Central memory CD4-positive, alpha-beta T cell (primary cell): ENCODE measurements around the gene SIRT7.
"Not testable (repeated sequence)": the region's sequence is repeated elsewhere in the genome, so short reads cannot be mapped to it uniquely, and the experiment has no call there.

Experiments
- DNase-seq: peaks from one replicate; pipeline ENCODE4 v3.0.0; 2022

SIRT7 gene

DNA sequence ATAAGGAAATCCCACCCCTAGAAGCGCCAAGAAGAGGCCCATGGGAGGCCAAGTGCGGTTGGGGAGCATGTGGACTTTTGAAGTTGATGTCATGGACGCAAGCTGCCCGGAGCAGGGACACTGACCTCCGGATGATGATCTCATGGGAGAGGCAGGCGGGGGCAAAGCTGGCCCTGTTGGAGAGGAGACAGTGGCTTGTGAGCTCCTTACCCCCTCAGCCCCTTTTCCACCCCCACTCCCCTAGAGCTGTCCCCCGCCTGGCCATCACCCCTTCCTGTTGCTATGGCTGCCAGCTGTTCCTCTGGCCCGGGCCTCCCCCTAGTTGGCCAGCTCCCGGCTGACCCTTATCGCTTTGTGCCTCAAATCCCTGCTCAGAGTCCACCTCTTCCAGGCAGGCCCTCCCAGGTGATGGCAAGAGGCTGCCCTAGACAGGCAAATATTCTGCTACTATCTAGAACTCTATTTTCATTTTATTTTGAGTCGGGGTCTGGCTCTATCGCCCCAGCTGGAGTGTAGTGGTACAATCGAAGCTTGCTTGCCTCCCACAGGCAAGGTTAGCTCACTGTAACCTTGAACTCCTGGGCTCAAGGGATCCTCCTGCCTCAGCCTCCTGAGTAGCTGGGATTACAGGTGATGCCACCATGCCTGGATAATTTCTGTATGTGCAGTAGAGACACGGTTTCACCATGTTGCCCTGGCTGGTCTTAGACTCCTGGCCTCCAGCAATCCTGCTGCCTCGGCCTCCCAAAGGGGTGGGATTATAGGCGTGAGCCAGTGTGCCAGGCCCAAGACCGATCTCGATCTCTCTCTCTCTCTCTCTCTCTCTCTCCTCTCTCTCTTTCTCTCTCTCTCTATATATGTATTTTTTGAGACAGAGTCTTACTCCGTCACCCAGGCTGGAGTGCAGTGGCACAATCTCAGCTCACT, 36.4 kb upstream of the SIRT7 start:
- DNase-seq, result no peak

DNA sequence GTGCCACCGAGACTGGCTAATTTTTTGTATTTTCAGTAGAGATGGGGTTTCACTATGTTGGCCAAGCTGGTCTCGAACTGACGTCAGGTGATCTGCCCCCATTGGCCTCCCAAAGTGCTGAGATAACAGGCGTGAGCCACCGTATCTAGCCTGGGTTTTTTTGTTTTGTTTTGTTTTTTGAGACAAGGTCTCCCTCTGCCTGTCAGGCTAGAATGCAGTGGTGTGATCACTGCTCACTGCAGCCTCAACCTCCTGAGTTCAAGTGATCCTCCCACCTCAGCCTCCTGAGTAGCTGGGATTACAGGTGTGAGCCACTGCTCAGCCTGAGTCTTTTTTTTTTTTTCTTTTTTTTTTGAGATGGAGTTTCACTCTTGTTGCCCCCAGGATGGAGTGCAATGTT, 35.5 kb upstream of the SIRT7 start:
- not testable (repeated sequence) for DNase-seq

DNA sequence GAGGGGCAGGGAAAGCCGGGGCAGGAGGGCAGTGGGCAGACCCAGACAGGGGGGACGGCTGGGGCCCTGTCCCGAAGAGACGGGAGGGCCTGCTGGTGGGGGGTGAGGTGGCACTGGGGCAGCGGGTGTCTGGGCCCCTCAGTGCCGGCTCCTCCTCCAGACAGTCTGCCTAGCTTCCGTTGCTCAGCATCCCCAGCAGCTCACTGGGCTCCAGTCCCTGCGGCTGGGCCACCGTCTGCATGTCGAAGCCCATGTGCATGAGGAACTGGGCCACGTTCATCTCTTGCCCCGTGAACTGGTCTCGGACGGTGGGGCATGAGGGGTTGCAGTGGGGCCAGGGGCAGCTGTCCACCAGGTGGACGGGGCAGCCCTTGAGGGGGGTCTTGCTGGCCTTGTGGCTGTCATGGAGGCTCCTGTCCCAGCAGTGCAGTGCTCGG, 34.8 kb upstream of the SIRT7 start:
- no peak for DNase-seq

DNA sequence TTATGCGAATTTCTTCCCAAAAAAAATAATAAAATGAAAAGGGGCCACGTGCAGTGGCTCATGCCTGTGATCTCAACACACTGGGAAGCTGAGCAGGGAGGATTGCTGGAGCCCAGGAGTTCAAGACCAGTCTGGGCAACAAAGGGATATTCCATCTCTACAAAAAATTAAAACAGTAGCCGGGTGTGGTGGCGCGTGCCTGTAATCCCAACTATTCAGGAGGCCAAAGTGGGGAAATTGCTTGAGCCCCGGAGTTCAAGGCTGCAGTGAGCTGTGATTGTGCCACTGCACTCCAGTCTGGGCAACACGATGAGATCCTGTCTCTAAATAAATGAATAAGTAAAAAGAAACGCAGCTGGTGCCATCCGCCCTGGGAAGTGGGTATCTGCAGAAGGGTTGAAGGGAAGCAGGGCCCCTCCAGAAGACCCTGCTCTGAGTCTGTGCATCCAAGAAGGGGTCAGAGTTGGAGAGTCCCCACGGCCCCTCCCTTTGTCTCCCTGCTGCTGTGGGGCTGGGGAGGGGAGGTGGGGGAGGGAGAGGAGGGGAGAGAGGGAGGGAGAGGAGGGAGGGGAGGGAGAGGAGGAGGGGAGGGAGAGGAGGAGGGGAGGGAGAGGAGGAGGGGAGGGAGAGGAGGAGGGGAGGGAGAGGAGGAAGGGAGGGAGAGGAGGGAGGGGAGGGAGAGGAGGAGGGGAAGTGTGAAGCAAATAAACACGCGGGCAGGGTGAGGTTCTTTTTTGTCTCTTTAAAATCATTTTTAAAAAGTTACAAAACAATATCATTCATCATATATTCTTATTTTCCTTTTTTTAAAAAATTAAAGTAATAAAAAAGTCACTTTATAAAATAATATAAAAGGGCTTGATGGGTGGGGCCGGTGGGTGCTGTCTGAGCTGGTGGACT, 34.1 kb upstream of the SIRT7 start:
- no peak for DNase-seq

DNA sequence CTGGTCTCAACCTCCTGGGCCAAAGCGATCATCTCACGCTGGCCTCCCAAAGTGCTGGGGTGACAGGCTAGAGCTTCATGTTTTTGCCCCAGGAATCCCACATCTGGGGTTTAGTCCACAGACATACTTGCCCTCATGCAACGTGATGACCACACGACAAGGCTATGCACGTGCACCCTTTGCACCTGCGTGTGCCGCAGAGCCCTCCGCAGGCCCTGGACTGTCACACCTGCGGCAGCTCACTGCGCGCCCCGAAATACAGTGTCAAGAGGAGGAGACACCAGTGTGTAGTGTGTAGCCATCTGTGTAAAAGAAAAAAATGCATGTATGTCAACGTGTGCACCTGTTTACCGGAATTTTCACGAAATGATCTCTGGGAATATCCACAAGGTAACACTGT, 32.5 kb upstream of the SIRT7 start:
- no peak for DNase-seq

DNA sequence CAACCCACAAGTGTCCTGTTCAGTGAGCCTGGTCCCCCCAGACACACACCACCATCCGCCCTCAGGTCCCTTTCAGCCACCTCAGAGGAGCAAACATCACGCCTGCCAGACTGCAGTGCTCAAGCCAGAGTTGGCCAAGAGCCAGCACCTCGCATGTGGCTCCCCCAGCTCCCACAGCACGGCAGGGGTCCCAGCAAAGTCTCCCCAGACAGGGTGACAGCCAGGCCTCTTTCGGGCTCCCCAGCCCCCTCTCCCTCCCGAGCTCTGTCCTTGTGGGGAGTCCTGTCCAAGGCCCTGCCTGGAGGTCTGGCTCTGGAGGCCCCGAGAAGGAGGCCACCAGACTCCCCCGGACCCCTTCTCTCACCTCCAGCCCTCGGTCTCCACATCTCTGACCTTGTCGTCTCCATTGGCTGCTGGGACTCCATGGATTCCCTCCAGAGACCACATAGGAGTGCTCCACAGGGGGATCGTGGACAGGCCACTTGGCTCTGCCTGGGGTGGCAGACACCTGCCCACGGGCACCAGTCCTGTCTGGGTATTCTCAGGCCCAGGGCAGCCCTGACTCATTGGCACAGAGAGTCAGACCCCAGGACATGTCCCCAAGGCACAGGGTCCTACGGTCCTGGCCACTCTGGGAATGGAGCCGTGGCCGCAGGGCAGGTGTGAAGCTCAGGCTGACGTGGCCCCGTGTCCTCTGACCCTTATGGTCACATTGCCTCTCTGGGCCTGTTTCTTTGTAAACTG, 30.8 kb upstream of the SIRT7 start:
- no peak for DNase-seq

DNA sequence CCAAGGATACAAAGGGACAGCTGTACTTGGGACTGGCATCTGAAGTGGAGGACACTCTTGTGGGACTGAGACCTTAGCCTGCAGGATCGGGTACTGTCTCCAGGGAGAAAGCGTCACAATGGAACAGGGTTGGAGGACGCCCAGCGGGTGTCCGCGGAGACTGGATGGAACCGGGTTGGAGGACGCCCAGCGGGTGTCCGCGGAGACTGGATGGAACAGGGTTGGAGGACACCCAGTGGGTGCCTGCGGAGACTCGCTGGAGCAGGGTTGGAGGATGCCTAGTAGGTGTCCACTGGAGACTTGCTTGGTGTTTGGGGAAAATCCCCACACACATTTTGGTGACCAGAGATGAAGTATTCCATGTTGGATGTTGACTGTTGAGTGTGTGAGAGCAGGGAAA, 29.2 kb upstream of the SIRT7 start, which contains the start of gene MYADML2:
Gene MYADML2, minus strand, starts transcription at position 45 of the 400 bp plus-strand sequence. CDS start 5,492 bp downstream, outside the sequence.
- DNase-seq, result no peak

DNA sequence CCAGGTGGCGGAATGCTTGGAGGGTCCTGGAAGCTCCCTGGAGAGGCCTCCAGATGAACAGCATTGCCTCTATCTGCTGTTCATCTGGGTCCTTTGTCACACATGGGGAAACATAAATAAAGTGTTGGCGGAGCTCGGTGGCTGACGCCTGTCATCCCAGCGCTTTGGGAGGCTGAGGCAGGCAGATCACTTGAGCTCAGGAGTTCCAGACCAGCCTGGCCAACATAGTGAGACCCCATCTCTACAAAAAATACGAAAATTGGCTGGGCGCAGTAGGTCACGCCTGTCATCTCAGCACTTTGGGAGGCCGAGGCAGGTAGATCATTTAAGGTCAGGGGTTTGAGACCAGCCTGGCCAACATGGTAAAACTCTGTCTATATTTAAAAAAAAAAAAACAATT, 26.9 kb upstream of the SIRT7 start:
- DNase-seq, result no peak

DNA sequence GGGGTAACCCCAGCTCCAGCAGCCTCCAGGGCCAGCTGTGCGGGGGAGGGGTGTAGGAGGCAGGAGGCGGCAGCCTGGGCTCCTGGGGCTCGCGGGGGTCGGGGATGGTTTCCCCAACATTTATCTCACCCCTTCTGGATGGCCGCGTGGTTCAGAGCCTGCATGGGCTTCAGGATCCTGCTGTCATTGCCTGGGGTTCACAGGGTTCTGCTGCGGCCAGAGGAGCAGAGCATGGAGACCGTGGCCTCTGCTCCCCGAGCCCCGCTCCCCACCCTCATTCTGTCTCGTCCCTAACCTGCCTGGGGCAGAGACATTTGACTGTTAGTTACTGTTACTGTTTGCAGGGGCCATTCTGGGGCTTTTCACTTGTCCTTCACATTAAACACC, 24.2 kb upstream of the SIRT7 start:
- no peak for DNase-seq

DNA sequence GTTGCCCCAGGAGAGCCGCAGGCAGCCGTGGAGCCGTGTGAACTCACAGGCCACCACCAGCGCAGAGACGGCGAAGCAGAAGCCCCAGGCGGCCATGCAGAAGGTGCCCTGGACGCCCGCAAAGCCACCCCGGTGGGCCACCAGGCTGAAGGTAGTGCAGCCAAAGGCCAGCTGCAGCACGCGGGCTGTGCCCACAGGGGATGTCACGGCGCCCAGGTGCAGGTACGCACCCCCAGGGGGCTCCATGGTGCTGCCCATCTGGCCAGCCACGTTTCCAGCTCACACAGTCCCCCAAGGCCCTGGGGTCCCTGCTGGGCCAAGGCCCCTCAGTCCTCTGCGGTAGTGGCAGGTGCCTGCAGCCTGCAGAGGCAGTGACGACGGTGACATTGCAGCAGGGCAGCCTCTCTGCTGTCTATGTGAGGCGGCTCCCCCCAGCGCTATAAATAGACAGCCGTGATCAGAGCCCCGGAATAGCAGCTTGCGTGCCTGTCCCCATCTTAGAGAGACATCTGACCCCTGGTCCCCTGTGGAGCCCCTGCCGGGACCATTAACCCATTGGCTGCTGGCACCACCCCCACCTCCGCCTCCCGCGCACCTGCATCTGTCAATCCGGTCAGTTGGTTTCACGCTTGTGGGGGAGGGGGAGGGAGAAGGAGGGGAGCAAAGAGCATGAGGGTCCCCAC, 23.6 kb upstream of the SIRT7 start:
- DNase-seq, result no peak

DNA sequence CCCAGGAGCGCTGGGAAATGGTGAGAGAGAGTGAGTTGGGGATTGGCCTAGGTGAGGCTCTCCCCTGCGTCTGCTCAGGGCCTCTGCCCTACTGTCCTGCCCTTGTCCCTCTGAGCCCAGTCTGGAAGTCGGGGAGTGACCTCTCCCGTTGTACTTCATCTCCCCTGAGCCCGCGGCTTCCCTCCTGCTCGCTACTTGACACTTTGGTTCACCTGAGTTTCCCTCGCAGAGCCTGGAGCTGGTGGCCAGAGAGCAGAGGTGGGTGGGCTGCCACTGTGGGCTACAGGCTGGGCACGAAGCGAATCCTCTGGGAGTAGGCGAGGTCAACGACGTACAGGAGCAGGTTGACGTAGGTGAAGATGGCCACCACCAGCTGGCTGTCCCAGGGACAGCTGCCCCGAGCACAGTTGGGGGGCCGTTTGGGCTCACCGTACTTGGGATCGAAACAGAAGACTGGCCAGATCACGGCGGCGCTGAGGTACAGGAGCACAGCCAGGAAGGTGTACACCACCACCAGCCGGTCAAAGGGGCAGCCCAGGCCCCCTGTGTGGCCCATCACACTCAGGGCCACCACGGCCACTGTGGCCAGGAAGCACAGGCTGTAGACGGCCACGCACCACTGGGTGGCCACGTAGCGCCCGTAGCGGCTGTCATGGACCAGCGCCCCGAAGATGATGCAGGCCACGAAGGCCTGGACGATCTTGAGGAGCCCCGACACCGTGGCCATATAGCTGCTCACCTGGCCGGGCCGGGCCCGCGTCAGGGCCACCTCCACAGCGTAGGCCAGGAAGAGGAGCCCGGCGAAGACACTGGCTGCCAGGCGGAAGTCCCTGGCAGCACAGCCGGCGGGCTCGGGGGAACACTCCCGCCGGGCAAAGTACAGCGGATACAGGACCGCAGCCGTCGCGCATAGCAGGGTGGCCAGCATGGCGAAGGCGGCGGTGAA, 22.8 kb upstream of the SIRT7 start:
- DNase-seq, result no peak

DNA sequence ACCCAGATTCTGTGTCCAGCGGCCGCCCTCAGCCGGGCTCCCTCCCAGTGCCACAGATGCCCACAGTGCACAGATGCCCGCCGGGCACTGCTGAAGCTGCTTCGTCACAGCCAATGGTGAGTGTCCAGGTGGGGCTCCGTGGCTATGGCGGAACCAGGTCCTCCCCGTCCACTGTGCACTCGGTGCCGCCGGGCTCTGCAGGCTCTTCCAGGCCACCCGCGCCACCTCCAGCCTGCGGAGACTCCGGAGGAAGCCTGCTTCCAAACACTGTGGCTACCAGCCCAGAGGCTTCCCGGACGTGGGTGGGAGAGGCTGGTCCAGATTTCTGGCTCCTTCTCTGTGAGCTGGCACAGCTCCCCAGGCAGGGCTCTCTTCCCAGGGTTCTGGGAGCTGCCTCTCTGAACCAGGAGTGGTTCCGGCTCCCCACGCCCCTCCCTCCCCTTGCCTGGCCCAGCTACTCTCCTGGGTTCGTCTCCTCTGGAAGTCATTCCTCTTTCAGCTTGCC, 22.0 kb upstream of the SIRT7 start:
- no peak for DNase-seq

DNA sequence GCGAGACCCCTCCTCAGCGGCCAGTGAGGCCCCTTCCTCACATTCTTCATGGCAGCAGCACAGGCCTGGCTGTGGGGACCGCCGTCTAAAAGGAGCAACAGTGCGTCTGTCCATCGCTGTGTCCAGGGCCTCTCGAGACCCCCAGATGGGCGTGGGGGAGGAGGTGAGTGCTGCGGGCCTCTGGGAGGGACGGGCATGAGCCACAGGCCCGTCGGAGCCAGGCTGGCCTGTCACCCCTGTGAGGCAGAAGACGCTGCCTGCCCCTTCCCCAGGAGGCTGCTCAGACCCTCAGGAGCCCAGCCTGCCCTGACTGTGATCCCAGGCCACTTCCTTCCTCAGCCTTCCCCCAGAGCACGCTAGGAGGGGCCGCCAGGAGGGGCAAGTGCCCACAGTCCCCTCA, 21.2 kb upstream of the SIRT7 start:
- no peak for DNase-seq

DNA sequence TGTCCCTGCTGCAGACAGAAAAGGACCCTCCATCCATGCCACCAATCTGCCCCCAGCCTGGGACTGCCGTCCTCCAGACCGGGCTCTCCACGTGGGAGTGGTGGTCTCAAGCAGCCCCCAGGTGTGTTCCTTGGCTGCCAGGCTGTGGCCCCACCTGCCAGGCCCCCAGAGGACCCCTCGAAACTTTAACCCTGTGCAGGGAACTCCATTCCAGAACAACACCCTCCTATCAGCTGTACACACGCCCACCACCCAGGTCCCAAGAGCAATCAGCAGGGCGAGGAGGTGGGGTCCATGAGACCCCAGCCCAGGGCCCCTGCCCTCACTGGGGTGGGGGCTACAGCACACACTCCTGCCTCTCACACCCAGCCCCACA, 17.7 kb upstream of the SIRT7 start:
- no peak for DNase-seq

DNA sequence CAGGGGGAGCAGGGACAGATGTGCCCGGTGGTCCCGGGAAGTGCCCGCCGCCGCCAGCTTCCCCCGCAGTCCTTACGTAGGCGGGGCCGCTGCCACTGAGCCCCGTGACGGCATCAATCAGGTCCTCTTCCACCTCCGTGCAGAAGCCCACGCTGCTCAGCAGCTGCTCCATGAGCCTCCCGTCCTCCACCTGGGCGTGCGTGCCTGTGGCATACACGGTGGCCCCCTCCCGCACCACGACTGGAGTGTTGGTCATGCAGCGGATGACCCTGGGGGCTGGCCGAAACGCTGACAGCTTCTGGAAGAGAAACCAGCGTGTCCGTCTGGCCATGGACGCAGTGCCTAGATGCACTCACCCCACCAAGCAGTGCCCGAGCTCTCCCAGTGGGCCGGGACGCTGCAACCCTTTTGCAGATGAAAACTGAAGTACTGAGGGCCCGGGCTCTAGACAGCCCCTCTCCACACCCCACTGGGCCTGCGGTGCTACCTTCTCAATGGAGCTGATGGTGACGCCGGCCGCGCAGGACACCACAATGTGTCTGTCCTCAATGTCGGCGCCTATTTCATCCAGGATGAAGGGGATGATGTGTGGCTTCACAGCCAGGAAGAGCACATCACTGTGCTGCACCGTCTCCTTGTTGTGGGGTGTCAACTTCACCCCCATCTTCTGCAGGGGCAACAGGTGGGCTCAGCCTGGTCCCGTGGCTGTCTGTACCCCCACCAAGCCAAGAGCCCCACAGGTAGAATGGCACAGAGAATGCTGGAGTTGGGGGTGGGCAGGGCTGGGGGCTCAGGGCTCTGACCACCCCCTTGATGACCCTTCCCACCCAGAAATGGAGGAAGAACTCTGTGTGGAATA, 17.1 kb upstream of the SIRT7 start:
- DNase-seq, result no peak

DNA sequence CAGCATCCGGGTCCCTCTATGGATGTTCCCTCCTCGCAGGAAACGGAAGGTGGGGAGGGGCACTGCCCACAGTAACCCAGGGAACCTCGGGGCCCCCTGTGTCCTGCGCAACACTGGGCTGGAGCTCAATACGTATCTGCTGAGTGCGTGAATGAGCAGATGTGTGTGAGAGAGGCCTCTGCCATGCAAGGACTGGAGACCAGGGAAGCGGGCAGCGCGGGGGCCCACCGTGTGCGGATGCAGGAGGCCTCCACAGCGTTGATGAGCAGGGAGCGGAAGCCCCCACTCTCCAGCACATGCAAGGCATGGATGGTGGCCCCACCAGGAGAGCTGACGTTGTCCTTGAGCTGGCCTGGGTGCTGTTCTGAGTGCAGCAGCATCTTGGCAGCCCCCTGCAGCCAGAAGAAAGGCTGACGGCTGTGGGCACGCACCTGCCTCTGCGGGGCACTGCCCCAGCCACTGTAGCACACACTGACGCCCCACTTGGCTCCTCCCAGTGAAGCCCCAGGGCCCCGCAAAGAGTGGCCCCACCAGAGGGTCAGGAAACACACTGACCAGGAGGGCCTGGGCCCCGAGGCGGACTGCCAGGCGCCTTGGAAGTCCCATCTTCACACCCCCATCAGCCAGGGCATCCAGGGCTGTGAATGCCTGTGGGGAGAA, 16.3 kb upstream of the SIRT7 start:
- no peak for DNase-seq

DNA sequence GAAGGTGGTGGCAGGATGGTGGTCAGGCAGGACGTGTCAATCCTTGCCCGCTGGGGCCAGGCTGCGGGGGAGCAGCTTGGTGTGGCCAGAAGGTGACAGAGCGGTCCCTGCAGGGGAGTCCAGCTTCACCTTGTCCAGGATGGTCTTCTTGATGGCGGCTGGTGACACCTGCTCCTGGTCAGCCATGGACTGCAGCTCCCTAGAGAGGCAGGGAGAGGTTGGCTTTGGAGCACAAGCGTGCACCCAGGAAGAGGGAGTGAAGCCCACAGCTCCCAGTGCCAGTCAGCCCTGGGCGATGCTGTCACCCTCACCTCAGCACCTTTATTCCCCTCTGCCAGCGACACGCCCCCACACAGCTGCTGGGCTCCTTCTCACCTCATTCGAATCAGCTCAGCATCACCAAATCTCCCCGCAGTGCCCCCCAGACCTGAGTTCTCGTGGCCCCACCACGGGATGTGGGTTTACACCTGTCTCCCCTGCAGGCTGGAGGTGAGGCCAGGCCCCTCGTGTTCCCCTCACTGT, 15.3 kb upstream of the SIRT7 start:
- no peak for DNase-seq

DNA sequence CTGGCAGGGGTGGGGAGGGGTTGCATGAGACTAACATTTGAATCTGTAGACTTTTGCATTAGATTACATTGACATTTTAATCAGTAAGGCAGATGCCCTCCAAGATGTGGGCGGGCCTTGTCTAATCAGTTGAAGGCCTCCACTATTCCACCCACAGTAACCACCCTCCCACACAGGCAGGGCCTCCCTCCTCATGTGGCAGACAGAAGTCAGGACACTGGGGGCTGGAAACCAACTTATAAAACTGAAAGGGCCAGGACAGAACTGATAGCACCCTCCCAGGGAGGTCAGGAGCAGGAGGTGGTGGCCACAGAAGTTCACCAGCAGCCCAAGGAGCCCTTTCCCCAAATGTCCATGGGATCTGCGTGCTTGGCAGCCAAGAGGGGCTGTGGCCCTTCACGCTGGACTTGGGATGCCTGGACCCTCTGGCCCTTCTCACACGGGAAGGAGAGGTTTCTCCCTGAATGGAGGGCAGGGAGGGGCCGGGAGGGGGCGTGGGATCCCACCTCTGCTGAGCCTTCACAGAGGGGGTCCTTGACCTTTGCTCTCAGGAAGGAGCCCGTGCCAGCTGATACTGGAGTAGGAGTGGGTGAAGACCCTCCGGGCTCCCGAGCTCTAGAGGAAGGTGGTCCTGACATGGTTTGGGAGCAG, 14.5 kb upstream of the SIRT7 start:
- DNase-seq, result no peak
